RKO (cell line): ENCODE data around the gene PKP1.

ENCODE experiments used
- DNase-seq: peaks from one replicate; pipeline ENCODE4 v3.0.0-alpha.2; 2016; ENCODE audit warnings: low spot score

PKP1 gene

DNA sequence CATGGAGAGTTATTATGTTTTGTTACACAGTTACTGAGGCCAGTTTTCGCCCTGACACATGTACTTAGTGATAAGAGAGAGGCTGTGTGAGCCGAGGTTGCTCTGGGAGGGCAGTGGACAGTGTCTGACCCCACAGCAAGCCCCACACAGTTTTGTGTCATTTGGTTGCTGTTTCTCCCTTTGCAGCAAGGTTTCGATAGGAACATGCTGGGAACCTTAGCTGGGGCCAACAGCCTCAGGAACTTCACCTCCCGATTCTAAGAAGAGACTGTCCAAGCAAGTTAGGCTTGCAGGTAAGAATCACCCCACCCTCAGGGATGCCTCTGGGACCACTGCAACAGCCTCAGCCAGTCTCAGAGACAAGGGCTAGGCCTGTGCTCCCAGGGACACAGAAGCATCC, 45.3 kb downstream of the PKP1 start:
- DNase-seq, result no peak

DNA sequence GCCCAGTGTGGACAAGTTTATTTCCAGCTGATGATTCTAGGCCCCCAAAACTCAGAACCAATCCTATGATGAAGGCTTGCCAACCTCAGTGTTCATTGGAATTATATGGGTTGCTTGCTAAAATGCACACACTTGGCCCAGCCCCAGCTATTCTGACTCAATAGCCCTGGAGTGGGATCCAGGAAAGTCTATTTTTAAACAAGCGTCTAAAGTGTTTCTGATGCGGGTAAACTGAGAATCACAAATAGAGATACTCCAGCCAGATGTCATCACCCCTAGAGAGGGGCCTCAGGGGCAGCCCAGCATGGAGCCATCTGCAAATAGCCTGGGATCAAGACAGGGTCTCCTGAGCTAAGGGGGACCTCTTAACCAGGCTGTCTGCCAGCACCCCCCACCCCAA, 46.0 kb downstream of the PKP1 start:
- DNase-seq, result no peak

DNA sequence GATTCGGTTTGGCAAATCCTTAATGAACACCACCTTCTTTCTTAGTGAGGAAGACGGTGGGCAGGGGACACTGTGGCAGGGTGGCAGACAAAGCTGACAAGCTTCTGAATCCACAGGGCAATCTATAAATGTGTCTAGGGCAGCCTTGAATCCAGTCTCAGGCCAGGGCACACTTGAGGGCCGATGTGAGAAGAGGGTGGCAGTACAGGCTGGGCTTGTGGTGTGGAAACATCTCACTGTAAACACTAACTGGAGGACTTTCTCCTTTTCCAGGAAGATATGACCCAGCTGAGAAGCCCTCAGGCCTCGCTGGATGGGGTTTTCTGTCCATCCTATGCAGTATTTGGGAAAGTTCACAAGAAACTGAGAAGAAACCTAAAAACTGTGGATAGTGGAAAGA, 46.5 kb downstream of the PKP1 start:
- no peak for DNase-seq

DNA sequence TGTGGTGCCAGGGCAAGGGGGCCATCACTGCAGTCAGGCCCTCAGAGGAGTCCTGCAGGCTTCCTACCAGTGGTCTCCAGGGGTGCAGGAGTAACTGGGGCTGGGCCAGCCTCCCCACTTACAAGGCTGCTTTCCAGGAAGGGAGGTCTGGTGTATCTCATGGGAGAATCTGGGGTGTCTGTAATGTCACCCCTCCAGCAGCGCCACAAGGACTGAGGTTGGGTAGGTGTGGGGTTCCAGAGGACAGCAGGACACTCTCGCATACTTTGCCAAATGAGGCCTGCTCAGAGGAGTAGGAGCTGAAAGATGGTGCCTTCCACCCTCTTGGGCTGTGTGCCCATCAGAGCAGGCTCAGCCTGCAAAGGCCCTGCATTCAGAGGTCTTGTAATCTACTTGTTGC, 47.2 kb downstream of the PKP1 start:
- no peak for DNase-seq

DNA sequence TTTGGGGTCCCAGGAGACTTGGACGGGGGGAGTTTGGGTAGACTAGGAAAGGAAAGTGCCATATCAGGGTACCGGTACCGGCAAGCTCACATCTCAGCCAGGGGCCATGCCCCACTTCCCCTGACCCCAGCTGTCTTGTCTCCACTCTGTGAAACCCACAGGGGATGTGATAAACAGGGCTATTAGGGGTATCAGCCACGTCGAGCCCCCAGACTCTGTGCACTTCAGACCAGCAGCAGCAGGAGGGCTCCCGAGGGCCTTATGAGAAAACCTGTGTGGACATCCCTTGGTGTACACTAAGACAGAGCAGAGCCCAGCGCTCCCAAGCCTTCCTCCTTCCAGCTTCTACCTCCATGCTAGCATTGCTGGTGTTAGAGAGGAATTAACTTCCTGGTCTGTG, 47.9 kb downstream of the PKP1 start:
- DNase-seq, result no peak

DNA sequence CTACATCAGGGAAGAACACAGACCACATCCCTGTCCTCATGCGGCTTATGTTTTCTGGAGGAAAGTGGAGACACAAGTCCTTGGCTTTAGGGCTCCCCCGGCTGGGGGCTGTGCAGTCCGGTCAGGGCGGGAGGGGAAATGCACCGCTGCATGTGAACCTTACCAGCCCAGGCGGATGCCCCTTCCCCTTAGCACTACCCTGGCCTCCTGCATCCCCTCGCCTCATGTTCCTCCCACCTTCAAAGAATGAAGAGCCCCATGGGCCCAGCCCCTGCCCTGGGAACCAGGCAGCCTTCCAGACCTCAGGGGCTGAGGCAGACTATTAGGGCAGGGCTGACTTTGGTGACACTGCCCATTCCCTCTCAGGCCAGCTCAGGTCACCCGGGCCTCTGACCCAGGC, 48.7 kb downstream of the PKP1 start:
- DNase-seq, result no peak

DNA sequence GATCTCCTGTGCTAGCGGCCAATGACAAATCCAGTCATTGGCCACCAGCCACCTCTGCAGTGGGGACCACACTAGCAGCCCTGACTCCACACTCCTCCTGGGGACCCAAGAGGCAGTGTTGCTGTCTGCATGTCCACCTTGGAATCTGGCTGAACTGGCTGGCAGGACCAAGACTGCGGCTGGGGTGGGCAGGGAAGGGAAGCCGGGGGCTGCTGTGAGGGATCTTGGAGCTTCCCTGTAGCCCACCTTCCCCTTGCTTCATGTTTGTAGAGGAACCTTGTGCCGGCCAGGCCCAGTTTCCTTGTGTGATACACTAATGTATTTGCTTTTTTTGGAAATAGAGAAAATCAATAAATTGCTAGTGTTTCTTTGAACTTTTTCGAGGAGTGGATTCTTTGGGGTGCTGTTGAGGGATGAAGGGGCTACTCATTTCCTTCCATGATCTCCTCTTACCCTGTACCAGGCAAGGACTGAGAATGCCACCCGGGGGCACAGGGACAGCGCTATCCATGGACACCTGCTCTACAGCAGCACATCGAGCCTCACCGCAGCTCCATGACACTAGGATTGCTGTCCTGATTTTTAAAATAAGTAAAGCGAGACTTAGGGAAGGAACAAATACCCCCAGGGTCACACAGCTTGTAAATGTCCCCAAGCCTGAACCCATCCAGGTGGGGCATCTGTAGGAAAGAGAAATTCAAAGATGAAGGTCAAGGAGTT, 49.5 kb downstream of the PKP1 start:
- DNase-seq, result no peak

DNA sequence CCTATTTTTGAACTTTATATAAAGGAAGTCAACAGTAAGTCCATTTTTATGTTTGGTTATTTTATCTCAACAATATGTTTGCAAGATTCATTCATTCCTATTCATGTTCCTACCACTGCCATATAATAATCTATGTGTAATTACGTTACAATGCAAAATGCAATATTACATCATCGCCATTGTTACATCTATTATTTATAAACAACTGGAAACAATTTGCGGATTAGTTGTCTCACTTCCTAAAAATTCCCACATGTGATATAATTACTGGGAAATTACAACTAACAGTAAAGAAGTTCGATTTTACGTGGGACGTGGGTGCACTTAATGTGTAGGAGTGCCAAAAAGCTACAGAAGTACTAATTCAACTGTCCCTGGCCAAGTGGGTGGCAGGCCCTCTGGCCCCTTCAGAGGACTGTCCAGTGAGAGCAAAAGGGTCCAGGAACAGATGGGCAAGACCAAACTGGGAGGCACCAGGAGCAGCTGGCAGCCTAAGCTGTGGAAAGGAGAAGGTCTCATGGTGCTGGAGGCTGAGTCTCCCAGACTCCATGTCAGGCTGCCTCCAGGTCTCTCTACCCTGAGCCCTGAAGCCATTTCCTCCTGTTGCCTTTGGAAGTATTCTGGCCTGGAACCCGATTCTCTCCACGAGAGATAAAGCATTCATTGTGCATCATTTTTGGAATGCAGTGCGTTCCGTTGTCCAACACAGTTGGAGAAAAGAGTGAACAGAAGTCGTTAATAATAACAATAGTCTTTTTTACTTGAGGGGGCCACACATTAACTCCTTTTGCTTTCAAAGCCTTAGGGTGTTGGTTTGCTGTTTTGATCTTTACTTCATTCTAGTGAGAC, 51.2 kb downstream of the PKP1 start:
- DNase-seq, result no peak

DNA sequence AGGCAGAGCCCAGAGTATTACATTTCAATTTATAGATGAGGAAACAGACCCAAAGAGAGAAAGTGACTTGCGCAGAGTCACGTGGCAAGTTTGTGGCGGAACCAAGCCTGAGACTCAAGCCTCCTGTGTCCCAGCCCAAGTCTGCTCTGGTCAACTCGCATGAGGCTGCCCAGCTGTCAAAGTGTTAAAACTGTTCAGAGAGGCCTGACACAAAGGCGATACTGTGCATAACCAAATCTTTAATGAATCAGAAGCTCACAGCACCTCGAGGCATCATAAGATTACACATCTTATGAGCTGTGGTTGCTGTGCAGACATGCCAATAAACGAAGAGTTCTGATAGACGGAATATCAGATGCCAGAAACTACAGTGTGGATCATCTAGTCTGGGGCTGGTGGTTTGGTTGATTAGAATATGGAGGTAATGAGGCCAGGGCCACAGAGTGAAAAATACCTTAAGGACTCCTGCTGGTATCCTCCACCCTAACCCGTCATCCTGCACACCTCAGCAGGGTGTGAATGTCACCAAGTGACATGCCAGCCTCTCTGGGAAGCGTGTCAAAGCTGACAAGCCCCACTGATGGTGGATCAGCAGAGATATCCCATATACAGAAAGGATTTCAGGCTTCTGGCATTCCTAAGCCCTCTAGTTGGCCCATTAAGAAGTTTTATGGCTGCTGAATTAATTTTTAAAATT, 52.0 kb downstream of the PKP1 start:
- no peak for DNase-seq

DNA sequence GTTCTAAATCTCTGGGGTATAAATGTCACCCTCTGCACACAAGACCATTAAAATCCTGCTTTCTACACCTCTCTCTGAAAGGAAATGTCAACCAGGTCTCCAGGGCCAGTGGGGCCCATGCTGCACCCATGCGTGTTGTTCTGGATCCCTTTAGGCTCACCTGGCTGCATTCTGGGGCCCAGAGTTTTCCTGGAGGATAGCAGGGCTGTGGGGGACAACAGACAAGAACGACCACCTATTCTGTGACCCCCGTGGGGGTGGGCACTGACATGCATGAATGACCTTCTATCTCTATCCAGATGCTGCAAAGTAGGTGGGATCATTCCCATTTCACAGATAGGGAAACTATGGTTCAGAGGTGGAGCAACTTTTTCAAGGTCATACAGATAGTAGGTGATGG, 52.6 kb downstream of the PKP1 start:
- no peak for DNase-seq

DNA sequence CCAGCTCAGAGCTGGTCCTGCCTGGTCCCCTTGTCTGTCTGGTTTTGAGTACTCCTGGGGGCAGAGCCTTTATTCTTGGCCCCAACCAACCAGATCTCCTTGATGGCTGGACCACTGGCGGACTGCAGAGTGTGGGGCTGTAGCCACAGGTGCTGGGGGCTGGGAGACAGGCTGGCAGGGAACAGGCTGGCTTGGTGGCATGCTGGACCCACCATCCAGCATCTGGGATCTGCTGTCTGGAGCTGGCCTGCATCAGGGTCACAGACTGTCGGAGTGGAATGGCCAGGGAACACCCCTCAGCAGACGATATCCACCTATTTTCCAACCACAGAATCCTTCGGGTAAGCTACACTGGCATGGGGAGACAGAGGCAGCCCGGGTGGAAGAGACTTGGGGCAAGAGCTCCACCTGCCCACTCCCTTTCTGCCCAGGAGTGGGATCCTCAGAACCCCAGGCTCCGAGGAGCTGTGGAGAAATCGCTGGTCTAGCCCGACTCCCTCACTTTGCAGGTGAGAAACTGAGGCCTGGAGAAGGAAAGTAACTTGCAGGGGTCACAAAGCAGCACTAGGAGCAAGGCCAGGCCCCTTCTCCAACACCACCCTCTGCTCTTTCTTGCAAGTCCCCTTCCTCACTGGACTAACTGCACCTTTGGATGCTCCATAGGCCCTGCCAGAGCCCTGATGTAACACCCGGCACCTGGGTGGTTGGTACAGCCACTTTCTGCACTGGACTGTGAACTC, 53.6 kb downstream of the PKP1 start:
- no peak for DNase-seq

DNA sequence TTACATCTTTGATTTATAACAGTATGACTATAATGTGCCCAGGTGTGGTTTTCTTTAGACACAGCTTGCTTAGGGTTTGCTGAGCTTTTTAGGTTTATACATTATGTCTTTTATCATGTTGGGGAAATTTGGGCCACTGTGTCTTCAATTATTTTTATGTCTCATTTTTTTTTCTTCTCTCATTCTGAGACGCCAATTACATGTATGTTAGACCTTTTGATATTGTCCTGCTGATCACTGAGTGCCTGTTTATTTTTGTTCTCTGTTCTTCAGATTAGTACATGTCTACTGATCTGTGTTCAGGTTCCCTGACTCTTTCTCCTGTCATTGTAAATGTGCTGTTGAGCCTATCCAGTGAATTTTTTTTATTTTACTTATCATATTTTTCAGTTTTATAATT, 58.1 kb downstream of the PKP1 start:
- no peak for DNase-seq

DNA sequence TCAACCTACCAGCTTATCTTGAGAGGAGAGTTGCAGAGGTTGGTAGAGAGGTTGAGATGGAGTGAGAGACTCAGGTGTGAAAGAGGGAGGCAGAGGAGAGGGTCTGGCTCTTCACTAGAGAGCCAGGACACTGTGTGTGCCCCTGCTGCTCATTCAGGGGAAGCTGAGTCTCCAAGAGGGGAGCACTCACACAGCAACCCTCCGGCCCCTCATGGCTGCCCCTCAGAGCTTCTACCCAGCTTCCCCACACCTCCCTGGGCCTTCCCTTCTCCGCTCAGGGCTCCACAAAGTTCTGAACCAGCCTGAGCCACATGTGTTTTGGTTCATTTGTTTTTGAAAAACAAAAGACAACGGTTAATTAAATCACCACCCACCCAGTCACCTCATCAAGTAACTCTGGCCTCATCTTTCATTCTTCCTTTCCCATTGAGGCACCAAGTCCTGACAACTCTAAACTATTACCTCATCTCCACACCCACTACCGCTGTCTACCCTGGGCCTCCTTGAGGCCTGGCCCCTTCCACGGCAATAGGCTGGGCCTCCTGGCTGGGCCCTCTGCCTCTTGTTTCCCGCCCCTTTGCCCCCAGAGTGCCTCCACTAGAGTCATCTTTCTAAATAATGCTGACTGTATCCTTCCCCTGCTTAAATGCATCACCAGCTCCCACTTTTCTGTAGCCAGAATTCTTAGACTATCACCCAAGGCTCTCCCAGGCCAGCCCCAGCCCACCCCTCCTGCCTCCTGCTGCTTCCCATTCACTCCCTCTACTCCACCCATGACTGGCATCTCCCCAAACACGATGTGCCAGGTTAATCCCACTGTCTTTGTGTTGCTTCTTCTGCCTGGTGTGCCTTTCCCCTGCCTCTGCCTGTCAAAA, 61.1 kb downstream of the PKP1 start:
- DNase-seq, result no peak

DNA sequence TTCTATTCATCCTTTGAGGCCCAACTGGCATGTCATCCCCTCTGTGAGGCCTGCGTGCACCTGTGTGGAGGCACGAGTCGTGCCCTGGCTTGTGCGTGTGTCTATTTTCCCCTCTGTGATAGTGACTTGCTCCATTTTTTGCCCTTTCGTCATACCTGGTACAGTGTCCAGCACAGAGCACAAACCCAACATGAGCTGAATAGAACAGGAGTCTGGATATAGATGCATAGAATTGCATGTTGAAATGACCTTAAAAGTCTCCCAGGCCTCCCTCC, 61.7 kb downstream of the PKP1 start:
- no peak for DNase-seq

DNA sequence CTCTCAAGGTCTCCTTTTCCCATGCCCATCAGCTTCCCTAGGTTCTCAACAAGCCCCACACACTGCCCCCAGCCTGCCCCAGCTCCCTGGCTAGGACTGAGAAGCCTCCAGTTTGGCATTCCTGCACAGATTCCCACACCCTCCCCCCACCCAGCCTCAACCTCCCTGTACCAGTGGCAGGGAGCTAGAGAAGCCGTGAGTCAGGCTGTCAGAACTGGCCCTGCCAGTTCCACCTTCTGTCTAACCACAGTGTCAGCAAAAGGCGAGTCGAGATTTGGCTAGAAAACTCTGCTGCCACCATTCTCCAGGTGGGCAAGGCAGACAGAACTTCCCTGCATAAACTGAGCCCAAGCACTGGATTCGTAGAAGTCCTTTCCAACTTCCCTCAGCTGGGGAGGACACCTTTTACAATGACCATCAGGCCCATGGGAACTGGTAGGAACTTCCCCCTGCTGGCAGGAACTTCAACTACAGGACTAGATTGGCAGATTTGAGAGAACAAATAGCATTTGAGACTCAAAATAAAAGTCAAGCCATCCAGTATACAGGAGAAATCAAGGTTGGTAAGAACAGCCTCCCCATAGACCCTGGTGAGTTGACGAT, 63.1 kb downstream of the PKP1 start:
- DNase-seq, result peak; percentile 51

DNA sequence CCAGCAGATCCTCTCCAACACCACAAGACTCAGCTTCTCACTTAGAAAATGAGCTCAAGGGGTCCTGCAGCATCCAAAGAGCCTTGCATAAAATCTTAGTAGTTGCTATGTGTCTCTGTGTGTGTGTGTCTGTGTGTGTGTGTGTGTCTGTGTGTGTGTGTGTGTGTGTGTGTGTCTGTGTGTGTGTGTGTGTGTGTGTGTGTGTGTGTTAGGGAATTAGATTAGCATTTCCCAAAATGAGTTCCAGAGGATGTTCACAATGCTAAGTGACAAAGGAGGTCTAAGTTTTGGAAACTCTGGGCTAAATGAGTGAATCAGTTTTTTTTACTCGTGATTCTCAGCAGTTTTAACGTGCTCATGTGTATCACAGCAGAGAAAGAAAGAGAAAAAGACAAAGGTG, 63.7 kb downstream of the PKP1 start:
- no peak for DNase-seq

DNA sequence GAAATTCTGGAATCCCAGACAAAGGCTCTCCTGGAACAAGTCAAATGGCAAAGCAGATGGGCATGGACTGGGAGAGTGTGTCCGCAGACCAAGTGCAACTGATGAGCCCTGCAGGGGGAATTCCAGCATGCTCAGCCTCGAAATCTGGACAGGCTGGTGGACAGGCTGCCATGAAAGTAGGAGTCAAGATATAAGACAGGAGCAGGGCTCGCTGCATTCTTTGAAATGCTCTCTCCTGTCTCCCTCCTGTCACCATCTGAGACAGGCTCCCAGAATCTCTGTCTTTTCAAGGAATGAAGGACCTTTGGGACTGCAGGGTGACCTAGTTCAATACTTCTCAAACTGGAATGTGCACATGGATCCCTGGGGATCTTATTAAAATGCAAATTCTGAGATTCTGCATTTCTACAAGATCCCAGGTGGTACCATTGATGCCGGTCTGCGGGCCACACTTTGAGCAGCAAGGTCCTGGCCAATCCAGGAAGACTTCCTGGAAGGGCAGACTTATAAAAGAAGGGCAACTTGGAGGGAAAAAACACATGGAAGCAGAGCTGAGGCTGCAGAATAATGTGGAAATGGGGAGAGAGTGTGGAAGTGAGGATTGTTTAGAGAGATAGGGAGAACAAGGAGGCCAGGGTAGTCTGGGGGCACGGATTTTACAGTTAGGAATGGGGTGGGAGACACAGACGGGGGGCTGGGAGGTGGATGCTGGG, 64.3 kb downstream of the PKP1 start:
- DNase-seq, result no peak

DNA sequence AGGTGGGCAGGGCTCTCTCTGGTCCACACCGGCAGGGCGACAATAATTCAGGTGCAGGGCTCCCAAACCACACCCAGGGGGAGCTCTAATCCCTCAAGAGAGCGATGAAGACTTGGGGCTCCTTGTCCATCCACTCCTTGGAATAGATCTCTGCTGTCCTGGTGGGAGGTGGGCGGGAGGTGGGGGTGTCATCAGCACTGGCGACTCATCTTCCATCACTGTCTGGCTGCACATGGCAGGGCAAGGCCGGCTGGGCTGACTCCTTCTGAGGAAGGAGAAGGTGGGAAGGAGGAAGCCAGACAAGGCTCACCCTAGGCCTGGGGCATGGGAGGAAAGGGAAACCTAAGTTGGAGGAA, 64.9 kb downstream of the PKP1 start:
- peak; percentile 50 for DNase-seq

DNA sequence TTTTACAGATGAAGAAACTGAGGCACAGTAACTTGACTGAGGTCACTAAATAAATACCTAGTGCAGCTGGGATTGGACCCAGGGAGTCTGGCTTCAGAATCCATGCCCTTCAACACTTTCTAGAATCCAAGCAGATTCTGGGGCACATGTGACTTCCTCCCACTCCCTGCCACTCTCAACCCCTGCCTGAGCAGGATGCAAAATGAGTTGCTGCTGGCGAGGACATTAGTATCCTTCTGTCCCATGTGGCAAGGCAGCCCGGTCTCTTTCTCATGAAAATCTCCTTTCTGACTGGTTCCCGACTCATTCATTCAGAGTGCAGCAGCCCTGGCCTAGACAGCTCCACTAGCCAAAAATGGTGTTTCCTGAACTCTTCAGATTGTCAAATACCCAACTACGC, 65.8 kb downstream of the PKP1 start:
- DNase-seq, result no peak

DNA sequence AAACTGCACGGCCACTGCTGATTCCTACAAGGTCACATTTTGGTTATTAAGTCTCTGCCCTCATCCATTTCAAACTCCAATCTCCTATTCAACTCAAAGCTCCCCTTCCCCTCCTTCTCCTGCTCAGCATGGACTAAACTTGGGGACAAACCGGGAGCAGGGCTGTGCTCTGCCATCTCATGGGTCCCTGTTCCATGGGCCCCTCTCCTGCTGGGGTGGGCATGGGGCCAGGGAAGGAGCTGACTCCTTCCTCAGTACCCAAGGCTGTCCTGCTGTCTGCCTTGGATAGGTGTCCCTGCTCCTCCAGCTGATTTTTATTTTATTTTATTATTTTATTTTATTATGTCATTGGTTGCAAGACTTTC, 67.0 kb downstream of the PKP1 start:
- no peak for DNase-seq

DNA sequence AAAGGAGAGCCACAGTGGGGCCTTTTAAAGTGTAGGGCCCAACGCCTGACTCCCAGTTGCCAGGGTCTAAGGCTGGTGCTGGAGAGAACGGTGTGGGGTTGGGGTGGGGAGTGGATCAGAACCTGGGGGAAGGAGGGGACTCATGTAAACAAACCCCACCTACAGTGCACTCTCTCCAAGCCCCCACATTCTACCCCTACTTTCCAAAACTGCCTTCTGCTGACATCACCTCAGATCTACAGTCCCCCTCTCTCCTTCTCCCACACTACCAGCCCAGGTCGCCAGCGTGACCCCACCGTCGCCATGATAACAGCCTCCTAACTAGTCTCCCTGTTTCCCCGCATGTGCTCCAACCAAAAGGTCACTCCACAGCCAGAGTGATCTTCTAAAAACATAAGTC, 67.6 kb downstream of the PKP1 start:
- DNase-seq, result no peak
